HepG2 (cell line): ENCODE data around the gene ASH1L. TPM values are rescaled to one million over a fixed set of nuclear protein-coding genes. Genes with fewer than 3 reads are reported as not detected.

Experiments used
- ATAC-seq: fragments of 200-7000 bp; cut with Tn5 transposase; 3 replicates; pipeline ENCODE4 v1.9.1; 2020; ENCODE audit warnings: mild to moderate bottlenecking, moderate library complexity
- BruUV-seq: library from RNA; stranded (reverse); fragments of 400-500 nt; replicated peaks from 2 replicates; lab custom pipeline; 2021; lab: Mats Ljungman, UMichigan
- CTCF ChIA-PET: fragments of 300-600 bp; formaldehyde crosslinking; extraction: SDS; loops from one replicate; lab custom pipeline; 2021; ENCODE audit warnings: low total read pairs, inconsistent platforms, low intra/inter-chr PET ratio; lab: Yijun Ruan, JAX
- POLR2A ChIA-PET: fragments of 350-600 bp; sonication (Branson Sonifier 250); formaldehyde crosslinking; loops from one replicate; lab custom pipeline; 2020; ENCODE audit warnings: antibody characterized with exemption, inconsistent platforms; lab: Yijun Ruan, JAX
- DNase-seq: peaks from one replicate; pipeline ENCODE4 v3.0.0-alpha.2; 2015; ENCODE audit warnings: low spot score
- FAIRE-seq: peaks from 3 replicates; lab custom pipeline; 2011; peaks lifted over from hg19 to GRCh38; lab: Jason Lieb, UNC
- H2AFZ ChIP-seq: one replicate; pipeline ENCODE4 v1.6.1; 2011; ENCODE audit warnings: low read length, inconsistent platforms
- H3K27ac ChIP-seq: fragments of 300-600 bp; 3 replicates; pipeline ENCODE4 v1.8.0; 2011; ENCODE audit warnings: mixed run types, mild to moderate bottlenecking, mixed read lengths, low read length, inconsistent platforms; ENCODE audit not compliant: insufficient read depth; ENCODE audit errors: extremely low read length
- H3K27me3 ChIP-seq, 2 experiments: fragments of 200-600 bp in 1 of 2; 2 replicates in 1 of 2; 3 replicates in 1 of 2; pipeline versions ENCODE4 v1.6.0 to v1.8.0; 2011; ENCODE audit warnings: low read length in 2 of 2, mild to moderate bottlenecking in 2 of 2, moderate library complexity in 2 of 2, inconsistent platforms in 1 of 2; ENCODE audit not compliant: insufficient read depth in 2 of 2, control insufficient read depth in 1 of 2
- H3K36me3 ChIP-seq, 2 experiments: fragments of 200-600 bp in 1 of 2; replicated peaks in 1 of 2; 2 replicates in 1 of 2; 3 replicates in 1 of 2; pipeline versions ENCODE4 v1.5.1 to v1.8.0; 2011; ENCODE audit warnings: low read length in 2 of 2, inconsistent platforms in 1 of 2; ENCODE audit not compliant: insufficient read depth in 2 of 2, control insufficient read depth in 1 of 2
- H3K4me1 ChIP-seq: 2 replicates; pipeline ENCODE4 v1.5.1; 2012; ENCODE audit warnings: low read length, inconsistent platforms; ENCODE audit not compliant: insufficient read depth
- H3K4me2 ChIP-seq: 2 replicates; pipeline ENCODE4 v1.6.0; 2011; ENCODE audit warnings: low read depth, low read length, inconsistent platforms
- H3K4me3 ChIP-seq, 3 experiments: fragments of 200-600 bp in 1 of 3; sonication (generic), shearing (Covaris generic) in 1 of 3; replicated peaks in 1 of 3; 2 replicates each; pipeline ENCODE4 v1.5.1; 2011 to 2016; ENCODE audit warnings: low read length in 3 of 3, inconsistent platforms in 2 of 3, low read depth in 2 of 3, mild to moderate bottlenecking in 2 of 3, control low read depth in 1 of 3, mixed read lengths in 1 of 3; ENCODE audit not compliant: insufficient read depth in 1 of 3
- H3K79me2 ChIP-seq: one replicate; pipeline ENCODE4 v1.6.1; 2011; ENCODE audit warnings: low read length, inconsistent platforms; ENCODE audit not compliant: insufficient read depth
- H3K9ac ChIP-seq: 2 replicates; pipeline ENCODE4 v1.6.0; 2011; ENCODE audit warnings: mild to moderate bottlenecking, low read depth, low read length, inconsistent platforms; ENCODE audit not compliant: insufficient read depth
- H3K9me3 ChIP-seq: 2 replicates; pipeline ENCODE4 v1.5.1; 2012; ENCODE audit warnings: mild to moderate bottlenecking, low read length
- H4K20me1 ChIP-seq: 2 replicates; pipeline ENCODE4 v1.6.0; 2011; ENCODE audit warnings: inconsistent platforms, mild to moderate bottlenecking, low read length, moderate library complexity; ENCODE audit not compliant: insufficient read depth
- AHR ChIP-seq: IDR thresholded peaks from 2 replicates; pipeline ENCODE4 v1.6.1; 2018; ENCODE audit warnings: missing genetic modification reagents, missing compliant biosample characterization
- BCL6 ChIP-seq: IDR thresholded peaks from 2 replicates; pipeline ENCODE4 v1.6.1; 2016; ENCODE audit warnings: missing genetic modification reagents, missing compliant biosample characterization
- BRD4 ChIP-seq: sonication (generic); formaldehyde crosslinking; IDR thresholded peaks from 2 replicates; pipeline ENCODE4 v1.4.0; 2020; ENCODE audit warnings: missing genetic modification reagents
- FOXM1 ChIP-seq: sonication (generic); formaldehyde crosslinking; IDR thresholded peaks from 2 replicates; pipeline ENCODE4 v1.5.0; 2020; ENCODE audit warnings: missing genetic modification reagents
- HDAC1 ChIP-seq: sonication (generic); formaldehyde crosslinking; IDR thresholded peaks from 2 replicates; pipeline ENCODE4 v1.5.1; 2020; ENCODE audit warnings: mild to moderate bottlenecking, missing genetic modification reagents
- PLSCR1 ChIP-seq: sonication (generic); formaldehyde crosslinking; IDR thresholded peaks from 2 replicates; pipeline ENCODE4 v1.5.0; 2020; ENCODE audit warnings: missing genetic modification reagents, mild to moderate bottlenecking, borderline replicate concordance
- POGK ChIP-seq: sonication (generic); formaldehyde crosslinking; conservative IDR thresholded peaks from 2 replicates; pipeline ENCODE4 v1.8.0; 2022; ENCODE audit warnings: mild to moderate bottlenecking, moderate library complexity, missing genetic modification reagents
- PTBP1 ChIP-seq: fragments of 200-400 bp; formaldehyde crosslinking; IDR thresholded peaks from 2 replicates; pipeline ENCODE4 v1.6.1; 2018; ENCODE audit warnings: low read length, low read depth; ENCODE audit not compliant: poor library complexity, severe bottlenecking
- SMAD9 ChIP-seq: sonication (generic); formaldehyde crosslinking; IDR thresholded peaks from 2 replicates; pipeline ENCODE4 v1.5.1; 2020; ENCODE audit warnings: mild to moderate bottlenecking, missing genetic modification reagents
- SMYD3 ChIP-seq: sonication (generic); formaldehyde crosslinking; IDR thresholded peaks from 2 replicates; pipeline ENCODE4 v1.8.1; 2023; ENCODE audit warnings: mild to moderate bottlenecking, missing genetic modification reagents
- ZBTB21 ChIP-seq: sonication (generic); formaldehyde crosslinking; IDR thresholded peaks from 2 replicates; pipeline ENCODE4 v1.4.0; 2020; ENCODE audit warnings: missing genetic modification reagents
- ZMAT3 ChIP-seq: sonication (generic); formaldehyde crosslinking; conservative IDR thresholded peaks from 2 replicates; pipeline ENCODE4 v1.7.0; 2021; ENCODE audit warnings: missing genetic modification reagents
- ZNF10 ChIP-seq: sonication (generic); formaldehyde crosslinking; IDR thresholded peaks from 2 replicates; pipeline ENCODE4 v1.4.0; 2020; ENCODE audit warnings: mild to moderate bottlenecking, low read depth, missing genetic modification reagents, borderline replicate concordance
- ZNF230 ChIP-seq: sonication (generic); formaldehyde crosslinking; IDR thresholded peaks from 2 replicates; pipeline ENCODE4 v1.4.0; 2020; ENCODE audit warnings: mild to moderate bottlenecking, missing genetic modification reagents
- ZNF530 ChIP-seq: sonication (generic); formaldehyde crosslinking; IDR thresholded peaks from 2 replicates; pipeline ENCODE4 v1.5.0; 2020; ENCODE audit warnings: low read depth, mild to moderate bottlenecking, missing genetic modification reagents
- ZNF678 ChIP-seq: sonication (generic); formaldehyde crosslinking; IDR thresholded peaks from 2 replicates; pipeline ENCODE4 v1.4.0; 2020; ENCODE audit warnings: mild to moderate bottlenecking, missing genetic modification reagents
- ZNF768 ChIP-seq: sonication (generic); formaldehyde crosslinking; IDR thresholded peaks from 2 replicates; pipeline ENCODE4 v1.4.0; 2020; ENCODE audit warnings: missing genetic modification reagents
- ZNF788 ChIP-seq: sonication (generic); formaldehyde crosslinking; IDR thresholded peaks from 2 replicates; pipeline ENCODE4 v1.5.0; 2020; ENCODE audit warnings: mild to moderate bottlenecking, missing genetic modification reagents, borderline replicate concordance
- WGBS: methylation state at CpG from one replicate; pipeline ENCODE4 v1.1.6; 2017; ENCODE audit warnings: low lambda C conversion rate; 5-methylcytosine and 5-hydroxymethylcytosine counted together
- in situ Hi-C: cut with HindIII; loops from 2 replicates; pipeline ENCODE4 v1.10.0; 2017; ENCODE audit warnings: low pct_unique_long_range_greater_than_20kb; ENCODE audit not compliant: extremely low pct_ligation_motif_present
- intact Hi-C: fragments of 100-400 bp; cut with micrococcal nuclease; formaldehyde crosslinking; loops from one replicate; pipeline ENCODE4 v1.10.0; 2022; ENCODE audit not compliant: unreplicated experiment
- polyA plus RNA-seq, 8 experiments: library from polyadenylated mRNA; depleted of rRNA in 3 of 8; stranded (reverse) in 7 of 8; unstranded in 1 of 8; fragments of >200 nt; fragmentation: Illumina TruSeq in 4 of 8; extraction: Trizol in 4 of 8; gene quantifications; 2 replicates each; pipeline versions ENCODE4 v1.2.1 to v1.2.3, GENCODE V29; 2011 to 2016; ENCODE audit warnings: low read depth in 4 of 8, missing spikeins in 1 of 8, mixed read lengths in 1 of 8; ENCODE audit not compliant: insufficient read depth in 1 of 8
- total RNA-seq, 5 experiments: library from RNA; depleted of rRNA; stranded (reverse); fragments of >200 nt; fragmentation: Illumina TruSeq; extraction: Trizol; gene quantifications; 2 replicates each; pipeline ENCODE4 v1.2.3, GENCODE V29; 2016; ENCODE audit warnings: low read depth in 1 of 5
- TF ChIP-seq, protein P1 (sequence below): sonication (generic); formaldehyde crosslinking; IDR thresholded peaks from 2 replicates; pipeline ENCODE4 v1.4.0; 2020; ENCODE audit warnings: missing genetic modification reagents

Gene ASH1L
- total and polyA plus RNA-seq, 2 of the 13 experiments (the other 11 are each of a cell fraction or from before 2014, with no cell fraction given), result 10.2 to 15.3 TPM

- BruUV-seq, result TSS peak; percentile 47
- WGBS, result 11% methylated on average over 32 of the region's 59 CpGs
- Histone ChIP-seq H3K4me2 (peak overlapping the region; percentile 79), H3K4me3 (peak overlapping the region; percentile 80 to 94 (median 81)), H3K9me3 (no peaks in the 10 kb centered on the region), H4K20me1 (no peaks in the 10 kb centered on the region; the same call in none of the 2 replicates), H3K9ac (peak overlapping the region; percentile 69), H3K79me2 (peaks cover 5% of the 10 kb centered on the region), H3K27ac (peak overlapping the region; percentile 52), H3K36me3 (peaks cover 2 to 20% of the 10 kb centered on the region in 2 experiments; a peak in 3 of 5 replicates), H2AFZ (no peak overlapping the region), H3K27me3 (no peaks in the 10 kb centered on the region; a peak in 1 of 5 replicates), H3K4me1 (peaks cover 36% of the 10 kb centered on the region)
- POLR2A ChIA-PET, result interaction anchor here (1.2 to 4.3 kb wide), 4 partner anchors 52 to 74 kb away, joined by 3 to 38 read pairs (median 15); partner anchors contain the start of genes CLK2 and SCAMP3
- DNase-seq, result peak; percentile 45
- in situ Hi-C loops (no loop called here), intact Hi-C loops (loop anchor here (1.0 to 5.0 kb wide), 4 partner anchors 48 to 267 kb away; partner anchors contain the start of genes HCN3, MTX1 and THBS3)
- peak; percentile 62 for ATAC-seq
- FAIRE-seq, result no peak
- CTCF ChIA-PET, result interaction anchor here (1.0 to 4.5 kb wide), 4 partner anchors 47 to 118 kb away, joined by 3 to 71 read pairs (median 12); partner anchors contain the start of gene HCN3
- TF ChIP-seq ZNF788, result peak; percentile 26; the same call in 1 of the 2 replicates
- TF ChIP-seq ZNF768 (CRISPR knock-in tag), result 0 out of 2 replicates have a peak, but pooled peaks have one; percentile 21
- no peak for TF ChIP-seq ZNF530 (CRISPR knock-in tag)
- TF ChIP-seq ZMAT3 (CRISPR knock-in tag), result no peak
- 0 out of 2 replicates have a peak, but pooled peaks have one; percentile 6 for TF ChIP-seq POGK (CRISPR knock-in tag)
- no peak for TF ChIP-seq SMYD3 (CRISPR knock-in tag)
- TF ChIP-seq PLSCR1, result no peak
- no peak for TF ChIP-seq ZBTB21 (CRISPR knock-in tag)
- TF ChIP-seq ZNF10, result no peak; the same call in 1 of the 2 replicates
- 0 out of 2 replicates have a peak, but pooled peaks have one; percentile 59 for TF ChIP-seq BRD4 (CRISPR knock-in tag)
- TF ChIP-seq AHR, result no peak
- no peak; the same call in 1 of the 2 replicates for TF ChIP-seq ZNF678 (CRISPR knock-in tag)
- no peak for TF ChIP-seq ZNF230 (CRISPR knock-in tag)
- TF ChIP-seq BCL6, result 0 out of 2 replicates have a peak, but pooled peaks have one; percentile 3
- no peak for TF ChIP-seq FOXM1
- TF ChIP-seq, protein P1, sequence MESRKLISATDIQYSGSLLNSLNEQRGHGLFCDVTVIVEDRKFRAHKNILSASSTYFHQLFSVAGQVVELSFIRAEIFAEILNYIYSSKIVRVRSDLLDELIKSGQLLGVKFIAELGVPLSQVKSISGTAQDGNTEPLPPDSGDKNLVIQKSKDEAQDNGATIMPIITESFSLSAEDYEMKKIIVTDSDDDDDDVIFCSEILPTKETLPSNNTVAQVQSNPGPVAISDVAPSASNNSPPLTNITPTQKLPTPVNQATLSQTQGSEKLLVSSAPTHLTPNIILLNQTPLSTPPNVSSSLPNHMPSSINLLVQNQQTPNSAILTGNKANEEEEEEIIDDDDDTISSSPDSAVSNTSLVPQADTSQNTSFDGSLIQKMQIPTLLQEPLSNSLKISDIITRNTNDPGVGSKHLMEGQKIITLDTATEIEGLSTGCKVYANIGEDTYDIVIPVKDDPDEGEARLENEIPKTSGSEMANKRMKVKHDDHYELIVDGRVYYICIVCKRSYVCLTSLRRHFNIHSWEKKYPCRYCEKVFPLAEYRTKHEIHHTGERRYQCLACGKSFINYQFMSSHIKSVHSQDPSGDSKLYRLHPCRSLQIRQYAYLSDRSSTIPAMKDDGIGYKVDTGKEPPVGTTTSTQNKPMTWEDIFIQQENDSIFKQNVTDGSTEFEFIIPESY, result peak; percentile 83
- TF ChIP-seq PTBP1, result peak; percentile 16
- peak; percentile 55 for TF ChIP-seq HDAC1 (CRISPR knock-in tag)
- no peak; the same call in 1 of the 2 replicates for TF ChIP-seq SMAD9 (CRISPR knock-in tag)
Observed at GRCh38 chr1:155324717-155325602, 237.6 kb downstream of the ASH1L start.
